Measurements from ENCODE around the gene FGF14. TPM values are rescaled to one million over a fixed set of nuclear protein-coding genes. Genes with fewer than 3 reads are reported as not detected.

The FGF14 gene
- total and polyA plus RNA-seq, 2 donors (not counting 3 experiments of a cell fraction or from before 2014, with no cell fraction given), result not detected

DNA sequence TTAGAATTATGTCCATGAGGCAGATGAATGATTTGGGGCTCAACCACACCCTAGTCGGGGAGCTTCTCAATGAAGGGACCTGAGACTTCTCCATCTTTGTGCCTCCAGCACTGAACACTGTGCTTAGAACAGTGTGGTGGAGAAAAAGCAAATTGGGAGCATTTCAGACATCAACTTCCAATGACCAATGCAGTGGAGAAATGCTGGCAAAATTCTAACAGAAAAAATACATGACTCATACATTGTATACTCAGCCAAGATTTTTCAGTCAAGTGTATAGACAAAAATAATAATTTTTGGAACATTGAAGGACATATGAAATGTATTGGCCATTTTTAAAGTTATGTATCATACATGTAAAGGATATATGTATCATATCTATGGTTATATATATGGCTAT, 134.7 kb downstream of the FGF14 start:
- Histone ChIP-seq H2AFZ (ENCODE audit: low read depth, low read length) (no peak overlapping the region), H3K9me3 (replicated peaks; ENCODE audit: control insufficient read depth, insufficient read depth, low read length) (no peaks in the 10 kb centered on the region), H3K79me2 (ENCODE audit: control insufficient read depth, insufficient read depth, low read length) (no peaks in the 10 kb centered on the region), H3K4me3 (replicated peaks in 1 of 3; ENCODE audit: insufficient read depth in 1 of 3, low read depth in 1 of 3, low read length in 3 of 3) (no peak overlapping the region), H3K4me2 (ENCODE audit: insufficient read depth, low read length) (no peak overlapping the region), H4K20me1 (replicated peaks; ENCODE audit: control insufficient read depth, extremely low read depth, insufficient read depth, low read length) (no peaks in the 10 kb centered on the region), H3K27me3 (ENCODE audit: control insufficient read depth in 2 of 2, insufficient read depth in 2 of 2, low read length in 2 of 2) (no peaks in the 10 kb centered on the region), H3K27ac (ENCODE audit: insufficient read depth, low read depth, low read length) (no peak overlapping the region), H3K36me3 (ENCODE audit: control insufficient read depth in 2 of 2, extremely low read depth in 1 of 2, insufficient read depth in 2 of 2, low read length in 2 of 2) (no peaks in the 10 kb centered on the region), H3K4me1 (ENCODE audit: control insufficient read depth, extremely low read depth, insufficient read depth, low read length) (no peaks in the 10 kb centered on the region), H3K9me1 (replicated peaks; ENCODE audit: control insufficient read depth, extremely low read depth, insufficient read depth, low read length) (no peaks in the 10 kb centered on the region), H3K9ac (replicated peaks; ENCODE audit: extremely low read depth, insufficient read depth, low read length) (no peak overlapping the region)
- FAIRE-seq (no peak), DNase-seq (ENCODE audit: low read depth, low spot score) (no peak)
- TF ChIP-seq EZH2 (IDR thresholded peaks at IDR 0.05; ENCODE audit: borderline replicate concordance, low read depth, low read length, severe bottlenecking) (no peak), CTCF (IDR thresholded peaks at IDR 0.05; ENCODE audit: extremely low read depth in 1 of 2, insufficient read depth in 1 of 2, low read depth in 1 of 2, low read length in 2 of 2) (no peak), MYC (IDR thresholded peaks at IDR 0.05; ENCODE audit: low read depth, low read length) (no peak)
- intact Hi-C loops (cut with micrococcal nuclease) (no loop called here), dilution Hi-C loops (cut with MboI; ENCODE audit: extremely low pct_ligation_motif_present, low sequenced_read_pairs) (no loop called here)
- CTCF ChIA-PET, result interaction anchor here (1.1 kb wide), 1 partner anchor 53 kb away, joined by 3 read pairs; no protein-coding TSS in a partner anchor
- BruUV-seq (replicated peaks), result no TSS peak
- POLR2A ChIA-PET, result no interaction called here

DNA sequence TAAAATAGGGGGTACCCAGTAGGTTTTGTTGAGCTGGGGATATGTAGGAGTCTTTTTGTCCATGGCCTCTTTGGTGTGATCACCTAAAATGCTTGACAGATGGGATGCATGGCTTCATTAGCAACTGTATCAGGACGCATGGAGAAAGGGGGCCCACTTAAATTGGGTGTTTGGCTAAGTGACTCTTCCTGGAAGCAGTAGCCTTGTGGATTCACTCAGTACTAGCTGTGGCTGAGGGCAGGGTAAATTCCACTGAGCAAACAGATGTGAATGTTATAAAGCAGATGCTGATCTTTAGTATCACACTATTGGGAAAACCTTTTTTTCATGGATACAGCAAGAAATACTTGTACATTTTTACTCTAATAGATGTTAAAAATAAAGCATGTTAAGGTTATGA, 140.0 kb downstream of the FGF14 start:
- Histone ChIP-seq H2AFZ (ENCODE audit: low read depth, low read length) (no peak overlapping the region), H3K9me1 (replicated peaks; ENCODE audit: control insufficient read depth, extremely low read depth, insufficient read depth, low read length) (no peaks in the 10 kb centered on the region), H3K4me2 (ENCODE audit: insufficient read depth, low read length) (no peak overlapping the region), H3K4me3 (replicated peaks in 1 of 3; ENCODE audit: insufficient read depth in 1 of 3, low read depth in 1 of 3, low read length in 3 of 3) (no peak overlapping the region), H3K27ac (ENCODE audit: insufficient read depth, low read depth, low read length) (no peak overlapping the region), H4K20me1 (replicated peaks; ENCODE audit: control insufficient read depth, extremely low read depth, insufficient read depth, low read length) (no peaks in the 10 kb centered on the region), H3K79me2 (ENCODE audit: control insufficient read depth, insufficient read depth, low read length) (no peaks in the 10 kb centered on the region), H3K9ac (replicated peaks; ENCODE audit: extremely low read depth, insufficient read depth, low read length) (no peak overlapping the region), H3K27me3 (ENCODE audit: control insufficient read depth in 2 of 2, insufficient read depth in 2 of 2, low read length in 2 of 2) (no peaks in the 10 kb centered on the region), H3K9me3 (replicated peaks; ENCODE audit: control insufficient read depth, insufficient read depth, low read length) (no peaks in the 10 kb centered on the region), H3K4me1 (ENCODE audit: control insufficient read depth, extremely low read depth, insufficient read depth, low read length) (no peaks in the 10 kb centered on the region), H3K36me3 (ENCODE audit: control insufficient read depth in 2 of 2, extremely low read depth in 1 of 2, insufficient read depth in 2 of 2, low read length in 2 of 2) (no peaks in the 10 kb centered on the region)
- no peak for FAIRE-seq
- no peak for TF ChIP-seq FOS (IDR thresholded peaks at IDR 0.05; ENCODE audit: borderline replicate concordance, insufficient read depth, low read length)
- TF ChIP-seq GATA2 (IDR thresholded peaks at IDR 0.05; ENCODE audit: insufficient read depth, insufficient read length, low read depth, low read length), result no peak
- CTCF ChIA-PET, result no interaction called here
- no peak for DNase-seq (ENCODE audit: low read depth, low spot score)
- BruUV-seq (replicated peaks), result no TSS peak
- intact Hi-C loops (cut with micrococcal nuclease) (no loop called here), dilution Hi-C loops (cut with MboI; ENCODE audit: extremely low pct_ligation_motif_present, low sequenced_read_pairs) (no loop called here)
- POLR2A ChIA-PET, result no interaction called here
